Mucosa of descending colon (tissue), 3 donors: ENCODE measurements around the gene LMTK3. TPM values are rescaled to one million over a fixed set of nuclear protein-coding genes. Genes with fewer than 3 reads are reported as not detected.

Experiments used
- ATAC-seq: fragments of 200-7000 bp; cut with Tn5 transposase; one replicate; pipeline ENCODE4 v1.9.1; 2020; ENCODE audit warnings: mild to moderate bottlenecking, moderate library complexity
- DNase-seq, 3 donors: peaks; one replicate each; pipeline ENCODE4 v3.0.0-alpha.2; 2020
- H3K36me3 ChIP-seq: fragments of 200-600 bp; one replicate; pipeline ENCODE4 v1.8.0; 2021; ENCODE audit warnings: low read depth, mild to moderate bottlenecking
- H3K4me1 ChIP-seq: fragments of 200-600 bp; one replicate; pipeline ENCODE4 v1.8.0; 2021; ENCODE audit warnings: low read depth, mild to moderate bottlenecking
- H3K4me3 ChIP-seq: fragments of 200-600 bp; one replicate; pipeline ENCODE4 v1.8.0; 2021; ENCODE audit warnings: mild to moderate bottlenecking
- H3K9me3 ChIP-seq: fragments of 200-600 bp; one replicate; pipeline ENCODE4 v1.8.0; 2021; ENCODE audit warnings: mild to moderate bottlenecking
- intact Hi-C, 2 donors: fragments of 100-400 bp; cut with DNase I in 1 of 2; cut with micrococcal nuclease in 1 of 2; formaldehyde crosslinking; loops; one replicate each; pipeline versions ENCODE4 v1.11.0 to v1.11.1; 2022; cut with DNase I, micrococcal nuclease
- total RNA-seq, 3 donors: library from RNA; stranded (reverse); fragmentation: NEBNext Ultra II Directional in 2 of 3; extraction: Animal tissue kit (Norgen Biotek cat#: 25700) in 2 of 3; gene quantifications; one replicate each; pipeline versions ENCODE4 v1.2.1 to v1.2.4, GENCODE V29; 2021 to 2023
- TF ChIP-seq, protein P1 (sequence below): fragments of 200-600 bp; IDR thresholded peaks from one replicate; pipeline ENCODE4 v1.8.0; 2022; ENCODE audit warnings: antibody characterized with exemption, mild to moderate bottlenecking
- donor health status: DM: no; HTN: no; CAD: no; lungs with moderate emphysema.
- donor health status: DM: no; HTN: no; CAD: no.
- donor health status: DM: no; HTN: yes; CAD: no.

LMTK3 gene
- total RNA-seq, 3 donors from 2014 or later = 0.48 to 2.6 (median 1.3) TPM

DNA sequence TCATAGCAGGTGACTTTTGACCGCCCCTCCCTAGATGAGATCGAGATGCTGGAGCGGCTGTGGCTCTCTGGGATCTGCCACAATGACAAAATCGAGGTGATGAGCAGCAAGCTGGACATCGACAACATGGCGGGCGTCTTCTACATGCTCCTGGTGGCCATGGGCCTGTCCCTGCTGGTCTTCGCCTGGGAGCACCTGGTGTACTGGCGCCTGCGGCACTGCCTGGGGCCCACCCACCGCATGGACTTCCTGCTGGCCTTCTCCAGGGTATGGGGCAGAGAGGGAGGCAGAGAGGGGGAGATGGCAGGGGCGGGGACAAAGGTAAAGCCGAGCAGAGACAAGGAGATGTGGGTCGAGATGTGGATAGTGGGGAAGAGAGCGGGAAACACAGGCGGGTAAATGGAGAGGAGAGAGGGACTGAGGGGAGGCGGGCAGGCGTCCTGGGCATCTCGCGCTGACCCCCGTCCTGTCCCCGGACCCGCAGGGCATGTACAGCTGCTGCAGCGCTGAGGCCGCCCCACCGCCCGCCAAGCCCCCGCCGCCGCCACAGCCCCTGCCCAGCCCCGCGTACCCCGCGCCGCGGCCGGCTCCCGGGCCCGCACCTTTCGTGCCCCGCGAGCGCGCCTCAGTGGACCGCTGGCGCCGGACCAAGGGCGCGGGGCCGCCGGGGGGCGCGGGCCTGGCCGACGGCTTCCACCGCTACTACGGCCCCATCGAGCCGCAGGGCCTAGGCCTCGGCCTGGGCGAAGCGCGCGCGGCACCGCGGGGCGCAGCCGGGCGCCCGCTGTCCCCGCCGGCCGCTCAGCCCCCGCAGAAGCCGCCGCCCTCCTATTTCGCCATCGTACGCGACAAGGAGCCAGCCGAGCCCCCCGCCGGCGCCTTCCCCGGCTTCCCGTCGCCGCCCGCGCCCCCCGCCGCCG, 69.3 kb downstream of the LMTK3 start:
- H3K36me3 ChIP-seq = no peaks in the 10 kb centered on the region
- H3K4me3 ChIP-seq = no peak overlapping the region
- ATAC-seq (no peak), DNase-seq (no peak)
- intact Hi-C loops = no loop called here
- H3K4me1 ChIP-seq = peaks cover 16% of the 10 kb centered on the region
- TF ChIP-seq, protein P1, sequence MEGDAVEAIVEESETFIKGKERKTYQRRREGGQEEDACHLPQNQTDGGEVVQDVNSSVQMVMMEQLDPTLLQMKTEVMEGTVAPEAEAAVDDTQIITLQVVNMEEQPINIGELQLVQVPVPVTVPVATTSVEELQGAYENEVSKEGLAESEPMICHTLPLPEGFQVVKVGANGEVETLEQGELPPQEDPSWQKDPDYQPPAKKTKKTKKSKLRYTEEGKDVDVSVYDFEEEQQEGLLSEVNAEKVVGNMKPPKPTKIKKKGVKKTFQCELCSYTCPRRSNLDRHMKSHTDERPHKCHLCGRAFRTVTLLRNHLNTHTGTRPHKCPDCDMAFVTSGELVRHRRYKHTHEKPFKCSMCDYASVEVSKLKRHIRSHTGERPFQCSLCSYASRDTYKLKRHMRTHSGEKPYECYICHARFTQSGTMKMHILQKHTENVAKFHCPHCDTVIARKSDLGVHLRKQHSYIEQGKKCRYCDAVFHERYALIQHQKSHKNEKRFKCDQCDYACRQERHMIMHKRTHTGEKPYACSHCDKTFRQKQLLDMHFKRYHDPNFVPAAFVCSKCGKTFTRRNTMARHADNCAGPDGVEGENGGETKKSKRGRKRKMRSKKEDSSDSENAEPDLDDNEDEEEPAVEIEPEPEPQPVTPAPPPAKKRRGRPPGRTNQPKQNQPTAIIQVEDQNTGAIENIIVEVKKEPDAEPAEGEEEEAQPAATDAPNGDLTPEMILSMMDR = no peak
- H3K9me3 ChIP-seq = no peaks in the 10 kb centered on the region

DNA sequence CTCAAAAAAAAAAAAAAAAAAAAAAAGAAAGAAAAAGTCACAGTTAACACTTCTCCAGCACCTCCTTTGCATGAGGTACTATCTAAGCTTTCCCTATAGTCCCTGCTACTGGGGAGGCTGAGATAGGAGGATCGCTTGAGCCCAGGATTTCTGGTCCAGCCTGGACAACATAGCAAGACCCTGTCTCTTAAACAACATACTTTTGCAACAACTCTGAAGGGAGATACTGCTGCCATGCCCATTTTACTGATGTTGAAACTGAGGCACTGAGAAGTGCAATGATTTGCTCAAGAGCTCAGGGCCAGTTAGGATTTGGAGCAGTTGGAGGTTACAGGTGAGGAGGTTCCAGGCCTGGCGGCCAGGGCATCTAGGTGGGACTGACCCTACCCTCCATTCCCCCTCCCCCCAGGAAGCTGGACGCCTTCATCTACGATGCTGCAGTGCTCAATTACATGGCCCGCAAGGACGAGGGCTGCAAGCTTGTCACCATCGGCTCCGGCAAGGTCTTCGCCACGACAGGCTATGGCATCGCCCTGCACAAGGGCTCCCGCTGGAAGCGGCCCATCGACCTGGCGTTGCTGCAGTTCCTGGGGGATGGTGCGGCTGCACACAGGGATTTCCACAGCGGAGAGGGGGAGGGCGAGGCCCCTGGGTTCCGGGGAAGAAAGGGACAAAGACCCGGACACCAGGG, 70.1 kb downstream of the LMTK3 start:
- H3K4me3 ChIP-seq = no peak overlapping the region
- H3K9me3 ChIP-seq = no peaks in the 10 kb centered on the region
- no peaks in the 10 kb centered on the region for H3K36me3 ChIP-seq
- ATAC-seq (no peak), DNase-seq (no peak)
- intact Hi-C loops = no loop called here
- H3K4me1 ChIP-seq = peaks cover 10% of the 10 kb centered on the region
- TF ChIP-seq, protein P1 = no peak

DNA sequence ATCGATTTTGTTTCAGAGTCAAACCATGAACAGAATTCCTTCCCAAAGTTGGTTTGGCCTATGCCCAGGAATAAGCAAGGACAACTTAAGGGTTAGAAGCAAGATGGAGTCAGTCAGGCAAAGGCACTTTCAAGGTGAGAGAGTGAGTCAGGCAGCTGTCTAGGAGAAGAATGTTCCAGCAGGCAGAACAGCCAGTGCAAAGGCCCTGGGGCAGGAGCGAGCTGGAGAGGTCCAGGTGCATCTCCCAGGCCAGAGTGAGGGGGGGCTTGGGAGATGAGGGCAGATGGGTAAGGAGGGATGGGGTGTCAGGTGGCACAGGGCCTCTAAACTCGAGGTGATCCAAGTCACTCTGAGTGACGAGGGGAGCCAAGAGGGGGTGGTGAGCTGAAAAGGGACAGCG, 75.0 kb downstream of the LMTK3 start:
- TF ChIP-seq, protein P1 = no peak
- DNase-seq (no peak), ATAC-seq (no peak)
- Histone ChIP-seq H3K36me3 (no peaks in the 10 kb centered on the region), H3K4me3 (no peak overlapping the region), H3K9me3 (no peaks in the 10 kb centered on the region), H3K4me1 (no peaks in the 10 kb centered on the region)
- intact Hi-C loops = no loop called here

Other genes with a start within 250 kb of the LMTK3 start
- under 1 TPM; 0.17 to 0.39 (median 0.22) TPM for gene ZNF114, start 241.8 kb downstream of the LMTK3 start, total RNA-seq
- gene EMP3, start 186.3 kb downstream of the LMTK3 start, total RNA-seq = 100 to 1,000 TPM in 1 of 3 donors, 10 to 100 TPM in 2; 10.3 to 109 (median 36.2) TPM
- gene TMEM143, start 147.9 kb downstream of the LMTK3 start, total RNA-seq = 10 to 100 TPM; 13.2 to 14.5 (median 13.6) TPM
- under 1 TPM in 1 of 3 donors, not detected in 2; 0.41 TPM for gene SYNGR4, start 147.5 kb downstream of the LMTK3 start, total RNA-seq
- 100 to 1,000 TPM; 144 to 214 (median 200) TPM for gene KDELR1, start 120.3 kb downstream of the LMTK3 start, total RNA-seq
- gene GRIN2D, start 118.2 kb downstream of the LMTK3 start, total RNA-seq = under 1 TPM; 0.26 to 0.46 (median 0.35) TPM
- 10 to 100 TPM; 19.7 to 26.8 (median 24.3) TPM for gene GRWD1, start 65.9 kb downstream of the LMTK3 start, total RNA-seq
- gene KCNJ14, start 56.3 kb downstream of the LMTK3 start, total RNA-seq = 1 to 10 TPM in 1 of 3 donors, under 1 TPM in 2; 0.46 to 1.3 (median 0.67) TPM
- 10 to 100 TPM; 66.3 to 86.9 (median 69.3) TPM for gene CYTH2, start 42.5 kb downstream of the LMTK3 start, total RNA-seq
- gene SULT2B1, start 40.3 kb upstream of the LMTK3 start, total RNA-seq = 1 to 10 TPM in 2 of 3 donors, under 1 TPM in 1; 0.51 to 3.1 (median 1.1) TPM
- not detected for gene SPACA4, start 94.9 kb upstream of the LMTK3 start, total RNA-seq
- 100 to 1,000 TPM in 2 of 3 donors, 10 to 100 TPM in 1; 97.8 to 180 (median 175) TPM for gene FAM83E, start 103.2 kb upstream of the LMTK3 start, total RNA-seq
- gene RPL18, start 107.3 kb upstream of the LMTK3 start, total RNA-seq = 1,000 to 10,000 TPM in 2 of 3 donors, 100 to 1,000 TPM in 1; 999 to 1,336 (median 1,270) TPM
- 10 to 100 TPM; 37.9 to 54.8 (median 50.2) TPM for gene SPHK2, start 107.7 kb upstream of the LMTK3 start, total RNA-seq
- gene DBP, start 125.5 kb upstream of the LMTK3 start, total RNA-seq = 10 to 100 TPM in 2 of 3 donors, 1 to 10 TPM in 1; 8.2 to 18.4 (median 11.1) TPM
- gene CA11, start 134.4 kb upstream of the LMTK3 start, total RNA-seq = 10 to 100 TPM in 1 of 3 donors, 1 to 10 TPM in 2; 1.8 to 19.9 (median 3.7) TPM
- 1 to 10 TPM in 1 of 3 donors, under 1 TPM in 2; 0.22 to 1.2 (median 0.46) TPM for gene NTN5, start 161.2 kb upstream of the LMTK3 start, total RNA-seq
- 100 to 1,000 TPM in 2 of 3 donors, 10 to 100 TPM in 1; 44.7 to 137 (median 116) TPM for gene FUT2, start 184.1 kb upstream of the LMTK3 start, total RNA-seq
- gene MAMSTR, start 207.9 kb upstream of the LMTK3 start, total RNA-seq = 1 to 10 TPM in 1 of 3 donors, under 1 TPM in 2; 0.31 to 2.4 (median 0.61) TPM
- gene RASIP1, start 228.8 kb upstream of the LMTK3 start, total RNA-seq = 1 to 10 TPM; 1.7 to 8.6 (median 3.2) TPM
- gene IZUMO1, start 235.1 kb upstream of the LMTK3 start, total RNA-seq = not detected
- 1 to 10 TPM in 1 of 3 donors, under 1 TPM in 2; 0.17 to 1.5 (median 0.72) TPM for gene FUT1, start 240.8 kb upstream of the LMTK3 start, total RNA-seq
- gene FGF21, start 243.7 kb upstream of the LMTK3 start, total RNA-seq = not detected